ENCODE results near the gene TTC36.

DNA sequence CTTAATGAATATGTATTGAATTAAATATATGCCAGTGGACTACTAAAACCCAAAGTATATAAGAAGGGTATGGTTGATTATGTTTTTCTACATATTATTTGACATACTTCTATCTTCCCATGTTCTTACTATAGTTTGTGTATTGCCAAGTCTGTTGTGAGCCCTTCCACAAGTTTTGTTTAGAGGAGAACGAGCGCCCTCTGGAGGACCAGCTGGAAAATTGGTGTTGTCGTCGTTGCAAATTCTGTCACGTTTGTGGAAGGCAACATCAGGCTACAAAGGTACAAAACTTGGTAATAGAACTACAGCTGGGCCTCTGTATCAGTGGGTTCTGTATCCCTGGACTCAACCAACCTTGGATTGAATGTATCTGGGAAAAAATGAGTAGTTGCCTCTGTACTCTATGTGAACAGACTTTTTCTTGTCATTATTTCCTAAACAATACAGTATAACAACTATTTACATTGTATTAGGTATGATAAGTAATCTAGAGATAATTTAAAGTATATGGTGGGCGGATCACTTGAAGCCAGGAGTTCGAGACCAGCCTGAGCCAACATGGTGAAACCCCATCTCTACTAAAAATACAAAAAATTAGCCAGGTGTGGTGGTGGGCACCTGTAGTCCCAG, 38.7 kb upstream of the TTC36 start:
- TF ChIP-seq, protein P1, sequence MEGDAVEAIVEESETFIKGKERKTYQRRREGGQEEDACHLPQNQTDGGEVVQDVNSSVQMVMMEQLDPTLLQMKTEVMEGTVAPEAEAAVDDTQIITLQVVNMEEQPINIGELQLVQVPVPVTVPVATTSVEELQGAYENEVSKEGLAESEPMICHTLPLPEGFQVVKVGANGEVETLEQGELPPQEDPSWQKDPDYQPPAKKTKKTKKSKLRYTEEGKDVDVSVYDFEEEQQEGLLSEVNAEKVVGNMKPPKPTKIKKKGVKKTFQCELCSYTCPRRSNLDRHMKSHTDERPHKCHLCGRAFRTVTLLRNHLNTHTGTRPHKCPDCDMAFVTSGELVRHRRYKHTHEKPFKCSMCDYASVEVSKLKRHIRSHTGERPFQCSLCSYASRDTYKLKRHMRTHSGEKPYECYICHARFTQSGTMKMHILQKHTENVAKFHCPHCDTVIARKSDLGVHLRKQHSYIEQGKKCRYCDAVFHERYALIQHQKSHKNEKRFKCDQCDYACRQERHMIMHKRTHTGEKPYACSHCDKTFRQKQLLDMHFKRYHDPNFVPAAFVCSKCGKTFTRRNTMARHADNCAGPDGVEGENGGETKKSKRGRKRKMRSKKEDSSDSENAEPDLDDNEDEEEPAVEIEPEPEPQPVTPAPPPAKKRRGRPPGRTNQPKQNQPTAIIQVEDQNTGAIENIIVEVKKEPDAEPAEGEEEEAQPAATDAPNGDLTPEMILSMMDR (IDR thresholded peaks at IDR 0.05): peak; percentile 92
- TF ChIP-seq EZH2 (IDR thresholded peaks at IDR 0.05; ENCODE audit: borderline replicate concordance, insufficient read depth, low read depth, low read length, poor library complexity, severe bottlenecking): no peak
